ENCODE measurements around the gene HSP90AB1.

Gene HSP90AB1

GRCh38 chr6:44260451-44261297, 13.8 kb downstream of the HSP90AB1 start:
- FAIRE-seq (peak; percentile 83), DNase-seq (ENCODE audit: insufficient read length) (no peak)
- TF ChIP-seq TAF1 (IDR thresholded peaks at IDR 0.05; ENCODE audit: borderline replicate concordance, low read depth, low read length) (no peak), POLR2A (IDR thresholded peaks at IDR 0.05; ENCODE audit: low read depth, low read length) (peak; percentile 6; the same call in 1 of the 2 replicates), POLR2AphosphoS5 (IDR thresholded peaks at IDR 0.05; ENCODE audit: low read depth, low read length) (peak; percentile 46; the same call in 1 of the 2 replicates)

- no peak for TF ChIP-seq POLR2A (IDR thresholded peaks at IDR 0.05; ENCODE audit: low read depth, low read length)
- TF ChIP-seq POLR2AphosphoS5 (IDR thresholded peaks at IDR 0.05; ENCODE audit: low read depth, low read length) = no peak
- no peak for TF ChIP-seq TAF1 (IDR thresholded peaks at IDR 0.05; ENCODE audit: borderline replicate concordance, low read depth, low read length)
- DNase-seq (ENCODE audit: insufficient read length) (no peak), FAIRE-seq (no peak)
Measured at GRCh38 chr6:44261581-44261980, 14.7 kb downstream of the HSP90AB1 start.

GRCh38 chr6:44262467-44263353, 15.8 kb downstream of the HSP90AB1 start:
- FAIRE-seq (peak; percentile 38), DNase-seq (ENCODE audit: insufficient read length) (no peak)
- TF ChIP-seq TAF1 (IDR thresholded peaks at IDR 0.05; ENCODE audit: borderline replicate concordance, low read depth, low read length) = no peak
- TF ChIP-seq POLR2A (IDR thresholded peaks at IDR 0.05; ENCODE audit: low read depth, low read length) = peak; percentile 57; the same call in 1 of the 2 replicates

- TF ChIP-seq POLR2AphosphoS5 (IDR thresholded peaks at IDR 0.05; ENCODE audit: low read depth, low read length) (peak; percentile 83), TAF1 (IDR thresholded peaks at IDR 0.05; ENCODE audit: borderline replicate concordance, low read depth, low read length) (no peak), POLR2A (IDR thresholded peaks at IDR 0.05; ENCODE audit: low read depth, low read length) (peak; percentile 70)
- DNase-seq (ENCODE audit: insufficient read length) (no peak), FAIRE-seq (peak; percentile 87)
Measured at GRCh38 chr6:44263354-44264100, 16.6 kb downstream of the HSP90AB1 start.

- FAIRE-seq (peak; percentile 86), DNase-seq (ENCODE audit: insufficient read length) (peak; percentile 70)
- TF ChIP-seq POLR2A (IDR thresholded peaks at IDR 0.05; ENCODE audit: low read depth, low read length) (peak; percentile 61; the same call in 1 of the 2 replicates), POLR2AphosphoS5 (IDR thresholded peaks at IDR 0.05; ENCODE audit: low read depth, low read length) (peak; percentile 68), TAF1 (IDR thresholded peaks at IDR 0.05; ENCODE audit: borderline replicate concordance, low read depth, low read length) (0 out of 2 replicates have a peak, but pooled peaks have one; percentile 7)
Measured at GRCh38 chr6:44264154-44265006, 17.5 kb downstream of the HSP90AB1 start.

- TF ChIP-seq POLR2AphosphoS5 (IDR thresholded peaks at IDR 0.05; ENCODE audit: low read depth, low read length) = no peak
- peak; percentile 61 for TF ChIP-seq POLR2A (IDR thresholded peaks at IDR 0.05; ENCODE audit: low read depth, low read length)
- peak; percentile 44 for TF ChIP-seq TAF1 (IDR thresholded peaks at IDR 0.05; ENCODE audit: borderline replicate concordance, low read depth, low read length)
- FAIRE-seq = peak; percentile 67
- DNase-seq (ENCODE audit: insufficient read length) = peak; percentile 84
Measured at GRCh38 chr6:44265007-44265721, 18.3 kb downstream of the HSP90AB1 start, which contains the start of gene NFKBIE. Gene NFKBIE, minus strand, starts transcription at chr6:44265551. Its CDS starts 205 bp downstream, at chr6:44265346.

- FAIRE-seq (peak; percentile 93), DNase-seq (ENCODE audit: insufficient read length) (no peak)
- TF ChIP-seq POLR2A (IDR thresholded peaks at IDR 0.05; ENCODE audit: low read depth, low read length) (no peak), POLR2AphosphoS5 (IDR thresholded peaks at IDR 0.05; ENCODE audit: low read depth, low read length) (no peak), TAF1 (IDR thresholded peaks at IDR 0.05; ENCODE audit: borderline replicate concordance, low read depth, low read length) (no peak)
Measured at GRCh38 chr6:44265722-44266233, 18.9 kb downstream of the HSP90AB1 start.

- peak; percentile 87 for FAIRE-seq
- peak; percentile 66 for DNase-seq (ENCODE audit: insufficient read length)
- TF ChIP-seq POLR2AphosphoS5 (IDR thresholded peaks at IDR 0.05; ENCODE audit: low read depth, low read length) (no peak), TAF1 (IDR thresholded peaks at IDR 0.05; ENCODE audit: borderline replicate concordance, low read depth, low read length) (no peak), POLR2A (IDR thresholded peaks at IDR 0.05; ENCODE audit: low read depth, low read length) (no peak)
Measured at GRCh38 chr6:44266347-44266746, 19.4 kb downstream of the HSP90AB1 start.

GRCh38 chr6:44267252-44267651, 20.4 kb downstream of the HSP90AB1 start:
- FAIRE-seq (no peak), DNase-seq (ENCODE audit: insufficient read length) (no peak)
- TF ChIP-seq POLR2A (IDR thresholded peaks at IDR 0.05; ENCODE audit: low read depth, low read length) = no peak
- no peak for TF ChIP-seq TAF1 (IDR thresholded peaks at IDR 0.05; ENCODE audit: borderline replicate concordance, low read depth, low read length)
- no peak for TF ChIP-seq POLR2AphosphoS5 (IDR thresholded peaks at IDR 0.05; ENCODE audit: low read depth, low read length)
